H1 (cell line): ENCODE results near the gene NTRK2. TPM values are rescaled to one million over a fixed set of nuclear protein-coding genes. Genes with fewer than 3 reads are reported as not detected.

Experiments
- RXRA ChIP-seq: IDR thresholded peaks from 2 replicates; pipeline ENCODE4 v1.6.1; 2011; ENCODE audit warnings: low read depth, mild to moderate bottlenecking, low read length, moderate library complexity; ENCODE audit not compliant: insufficient read depth
- polyA plus RNA-seq, 7 experiments: library from polyadenylated mRNA; depleted of rRNA in 3 of 7; stranded (reverse) in 5 of 7; unstranded in 2 of 7; fragments of >200 nt in 5 of 7; fragments of 200-250 nt in 2 of 7; gene quantifications; 1 replicate in 5 of 7; 2 replicates in 1 of 7; 4 replicates in 1 of 7; pipeline versions ENCODE4 v1.2.1 to v1.2.3, GENCODE V29; 2011 to 2013; ENCODE audit warnings: missing spikeins in 2 of 7, mixed read lengths in 2 of 7
- total RNA-seq: library from RNA; stranded (reverse); fragmentation: NEBNext Ultra II Directional; extraction: Animal tissue kit (Norgen Biotek cat#: 25700); gene quantifications from 2 replicates; pipeline ENCODE4 v1.2.1, GENCODE V29; 2021

The NTRK2 gene
- total and polyA plus RNA-seq, 2 of the 8 experiments (the other 6 are each of a cell fraction or from before 2014, with no cell fraction given) = 0.03 to 0.04 TPM

DNA sequence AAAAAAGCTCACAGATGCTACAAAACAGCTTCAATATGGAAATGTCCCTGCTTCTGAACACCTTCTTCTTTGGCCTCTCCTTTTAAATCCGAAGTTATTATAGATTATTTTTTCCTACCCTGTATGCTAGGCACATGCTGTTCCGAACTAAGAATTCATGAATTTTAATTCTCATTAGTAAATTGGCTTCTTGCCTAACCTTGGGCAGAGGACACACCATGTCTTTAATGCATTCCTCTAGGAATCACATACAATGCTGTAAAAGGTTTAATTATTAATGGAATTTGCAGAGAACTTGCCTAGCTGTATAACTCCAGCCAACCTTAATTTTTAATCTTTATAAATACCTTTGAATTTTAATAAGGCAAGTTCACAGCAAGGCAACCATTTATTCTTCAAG, 234.4 kb downstream of the NTRK2 start (continued):
- no peak for TF ChIP-seq RXRA
- TF ChIP-seq, all 59 proteins: peak for 0
